Heart left ventricle (tissue), 16 donors: Measurements from ENCODE around the gene FKBP15. TPM values are rescaled to one million over a fixed set of nuclear protein-coding genes. Genes with fewer than 3 reads are reported as not detected.

Source experiments
- ATAC-seq, 4 donors: fragments of 200-7000 bp; cut with Tn5 transposase; one replicate each; pipeline ENCODE4 v1.9.1; 2020 to 2022; ENCODE audit warnings: moderate library complexity in 4 of 4, mild to moderate bottlenecking in 3 of 4, moderate number of reproducible peaks in 1 of 4
- DNase-seq, 5 donors: peaks; one replicate each; pipeline ENCODE4 v3.0.0-alpha.2; 2020
- H3K27ac ChIP-seq, 12 donors: fragments of 200-600 bp; sonication (generic) in 4 of 12; one replicate each; pipeline versions ENCODE4 v1.5.0 to v1.8.0; 2016 to 2022; ENCODE audit warnings: mild to moderate bottlenecking in 2 of 12
- H3K27me3 ChIP-seq, 9 donors: fragments of 200-600 bp; sonication (generic) in 2 of 9; one replicate each; pipeline versions ENCODE4 v1.5.1 to v1.8.0; 2016 to 2022; ENCODE audit warnings: mild to moderate bottlenecking in 3 of 9
- H3K36me3 ChIP-seq, 9 donors: fragments of 200-600 bp; sonication (generic) in 2 of 9; one replicate each; pipeline versions ENCODE4 v1.5.0 to v1.8.0; 2018 to 2022; ENCODE audit warnings: mild to moderate bottlenecking in 2 of 9
- H3K4me1 ChIP-seq, 12 donors: fragments of 200-600 bp; sonication (generic) in 4 of 12; one replicate each; pipeline versions ENCODE4 v1.5.0 to v1.8.0; 2016 to 2022; ENCODE audit warnings: mild to moderate bottlenecking in 3 of 12
- H3K4me3 ChIP-seq, 12 donors: fragments of 200-600 bp; sonication (generic) in 4 of 12; one replicate each; pipeline versions ENCODE4 v1.5.0 to v1.8.0; 2017 to 2022; ENCODE audit warnings: mild to moderate bottlenecking in 9 of 12, moderate library complexity in 4 of 12
- H3K9me3 ChIP-seq, 12 donors: fragments of 200-600 bp; sonication (generic) in 4 of 12; one replicate each; pipeline versions ENCODE4 v1.5.0 to v1.8.0; 2016 to 2022; ENCODE audit warnings: mild to moderate bottlenecking in 1 of 12
- POLR2A ChIP-seq, 2 donors: fragments of 450-650 bp; IDR thresholded peaks; one replicate each; pipeline ENCODE4 v1.6.1; 2017; ENCODE audit warnings: antibody characterized with exemption in 2 of 2, mild to moderate bottlenecking in 2 of 2, moderate library complexity in 2 of 2
- WGBS, 4 donors: extraction: QIAGEN DNeasy Blood & Tissue Kit in 2 of 4; methylation state at CpG; one replicate each; pipeline versions ENCODE4 v1.1.5 to v1.1.7; 2013 to 2018; 5-methylcytosine and 5-hydroxymethylcytosine counted together
- intact Hi-C, 10 donors: fragments of 100-400 bp; cut with DNase I; formaldehyde crosslinking; loops; one replicate each; pipeline versions ENCODE4 v1.11.1 to v1.14.2; 2022
- polyA plus RNA-seq, 2 donors: library from polyadenylated mRNA; stranded (reverse); fragments of 200-250 nt; gene quantifications; one replicate each; pipeline ENCODE4 v1.2.3, GENCODE V29; 2013
- total RNA-seq, 9 donors: library from RNA; depleted of rRNA in 2 of 9; stranded (reverse); fragments of >200 nt in 2 of 9; fragmentation: NEBNext Ultra II Directional in 3 of 9; extraction: Animal tissue kit (Norgen Biotek cat#: 25700) in 3 of 9; gene quantifications; one replicate each; pipeline versions ENCODE4 v1.1.0 to v1.2.4, GENCODE V29; 2016 to 2023
- TF ChIP-seq, protein P1 (sequence below), 12 donors: fragments of 200-600 bp; sonication (generic) in 4 of 12; IDR thresholded peaks; one replicate each; pipeline versions ENCODE4 v1.5.0 to v1.8.0; 2018 to 2022; ENCODE audit warnings: antibody characterized with exemption in 12 of 12, mild to moderate bottlenecking in 5 of 12
- donor health status: ischemic (EF 13 %, LVEDD 7.1; RV severe dilation, severe dysfunction).
- donor health status: healthy with polysubstance abuse.
- donor health status: DM: no; HTN: yes; CAD: no.
- donor health status: DM: no; HTN: no; CAD: no.
- donor health status: ischemic (EF 25% LVEDD 6.9; RV normal size, moderate dysfunction).
- donor health status: ischemic (EF 25% LVEDD 5.7; RV mildly dilated, moderate dysfunction).
- donor health status: healthy.
- donor health status: DM: yes; HTN: yes; CAD: no.
- donor health status: ischemic (EF 35%, LVEDD 5.7; RV mildly dilated, moderate dysfunction).
- donor health status: nonischemic (EF 11% LVEDD 7.7; RV severe dilation, severe dysfunction).
- donor health status: DM: yes; HTN: yes; CAD: no.
- donor health status: PGD.
- donor health status: ischemic (EF 29% LVEDD 5.4; RV normal size, mild dysfunction).
- donor health status: nonischemic (EF 23%, LVEDD 6.1; RV moderate dilation, normal function).

The FKBP15 gene
- total and polyA plus RNA-seq, 11 donors = 9.9 to 45.5 (median 18.3) TPM

DNA sequence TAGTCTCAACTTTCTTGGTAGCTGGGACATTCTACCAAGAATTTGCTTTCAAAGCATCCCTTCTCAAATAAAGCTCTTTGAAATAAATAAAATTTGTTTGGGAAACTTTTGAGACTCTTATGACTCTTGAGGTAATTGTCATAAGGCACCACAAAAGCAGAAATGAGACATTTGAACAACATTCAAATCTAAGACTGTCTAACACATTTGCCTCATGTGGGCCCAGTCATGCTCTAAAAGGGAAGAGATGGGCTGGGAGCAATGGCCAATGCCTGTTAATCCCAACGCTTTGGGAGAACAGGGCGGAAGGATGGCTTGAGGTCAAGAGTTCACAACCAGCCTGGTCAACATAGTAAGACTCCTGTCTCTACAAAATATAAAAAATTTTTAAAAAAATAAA lies 43.8 kb downstream of the FKBP15 start:
- H3K27me3 ChIP-seq = no peaks in the 10 kb centered on the region
- WGBS, 4 donors = 94 to 98% (median 96%) methylated on average over 2 of the region's 2 CpGs
- H3K9me3 ChIP-seq = no peaks in the 10 kb centered on the region
- no peak for TF ChIP-seq POLR2A (IDR thresholded peaks at IDR 0.05)
- intact Hi-C loops = no loop called here
- peaks cover 0 to 16% (median 0%) of the 10 kb centered on the region in 12 donors for H3K4me1 ChIP-seq
- ATAC-seq (no peak), DNase-seq (no peak)
- H3K4me3 ChIP-seq = no peak overlapping the region
- peaks cover 2 to 97% (median 93%) of the 10 kb centered on the region in 9 donors for H3K36me3 ChIP-seq
- H3K27ac ChIP-seq = peak overlapping the region in 1 of 12 donors; percentile 17

DNA sequence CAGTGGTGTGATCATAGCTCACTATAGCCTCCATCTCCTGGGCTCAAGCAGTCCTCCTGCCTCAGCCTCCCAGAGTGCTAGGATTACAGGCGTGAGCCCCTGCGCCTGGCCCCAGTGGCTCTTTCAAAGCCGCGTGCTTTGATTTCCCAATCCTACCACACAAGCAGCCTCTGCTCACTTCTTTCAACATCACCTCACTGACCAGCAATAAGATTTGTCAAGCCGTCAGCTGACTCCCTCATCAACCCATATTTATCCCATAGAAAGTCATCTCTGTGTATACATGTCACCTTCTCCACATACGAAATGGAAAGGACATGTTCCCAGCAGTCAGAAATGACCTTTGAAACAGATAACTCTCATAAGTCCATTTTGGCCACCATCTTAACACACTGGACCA lies 44.3 kb downstream of the FKBP15 start:
- TF ChIP-seq POLR2A (IDR thresholded peaks at IDR 0.05) = no peak
- TF ChIP-seq, protein P1, sequence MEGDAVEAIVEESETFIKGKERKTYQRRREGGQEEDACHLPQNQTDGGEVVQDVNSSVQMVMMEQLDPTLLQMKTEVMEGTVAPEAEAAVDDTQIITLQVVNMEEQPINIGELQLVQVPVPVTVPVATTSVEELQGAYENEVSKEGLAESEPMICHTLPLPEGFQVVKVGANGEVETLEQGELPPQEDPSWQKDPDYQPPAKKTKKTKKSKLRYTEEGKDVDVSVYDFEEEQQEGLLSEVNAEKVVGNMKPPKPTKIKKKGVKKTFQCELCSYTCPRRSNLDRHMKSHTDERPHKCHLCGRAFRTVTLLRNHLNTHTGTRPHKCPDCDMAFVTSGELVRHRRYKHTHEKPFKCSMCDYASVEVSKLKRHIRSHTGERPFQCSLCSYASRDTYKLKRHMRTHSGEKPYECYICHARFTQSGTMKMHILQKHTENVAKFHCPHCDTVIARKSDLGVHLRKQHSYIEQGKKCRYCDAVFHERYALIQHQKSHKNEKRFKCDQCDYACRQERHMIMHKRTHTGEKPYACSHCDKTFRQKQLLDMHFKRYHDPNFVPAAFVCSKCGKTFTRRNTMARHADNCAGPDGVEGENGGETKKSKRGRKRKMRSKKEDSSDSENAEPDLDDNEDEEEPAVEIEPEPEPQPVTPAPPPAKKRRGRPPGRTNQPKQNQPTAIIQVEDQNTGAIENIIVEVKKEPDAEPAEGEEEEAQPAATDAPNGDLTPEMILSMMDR (IDR thresholded peaks at IDR 0.05) = no peak
- H3K27ac ChIP-seq = peak overlapping the region in 1 of 12 donors; percentile 17
- WGBS, 4 donors = 96 to 99% (median 98%) methylated on average over 6 of the region's 6 CpGs
- no peaks in the 10 kb centered on the region for H3K27me3 ChIP-seq
- intact Hi-C loops = no loop called here
- H3K4me1 ChIP-seq = peaks cover 0 to 16% (median 0%) of the 10 kb centered on the region in 12 donors
- no peak overlapping the region for H3K4me3 ChIP-seq
- ATAC-seq = no peak
- peaks cover 2 to 97% (median 93%) of the 10 kb centered on the region in 9 donors for H3K36me3 ChIP-seq
- no peaks in the 10 kb centered on the region for H3K9me3 ChIP-seq
- DNase-seq = no peak

DNA sequence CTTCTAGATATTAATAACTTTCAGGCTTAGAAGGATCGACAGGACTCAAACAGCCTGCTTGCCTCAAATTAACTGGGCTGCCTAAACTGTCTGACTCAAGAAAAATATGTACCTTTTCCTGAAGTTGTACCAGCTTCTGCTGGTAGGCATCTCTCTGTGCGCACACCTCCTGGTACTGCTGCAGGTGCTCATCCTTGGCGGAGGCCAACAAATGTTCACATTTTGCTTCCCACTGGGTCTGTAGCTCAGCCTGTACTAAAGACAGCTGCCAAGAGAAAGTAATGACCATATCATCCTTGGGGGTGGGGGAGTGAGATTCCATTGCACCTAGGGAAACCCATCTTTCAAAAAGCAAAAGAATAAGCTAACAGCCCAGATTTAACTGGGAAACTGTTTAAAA lies 47.7 kb downstream of the FKBP15 start:
- no peak for DNase-seq
- Histone ChIP-seq H3K4me1 (peaks cover 0 to 8% (median 0%) of the 10 kb centered on the region in 12 donors), H3K4me3 (no peak overlapping the region), H3K36me3 (peaks cover 2 to 97% (median 97%) of the 10 kb centered on the region in 9 donors), H3K27ac (no peak overlapping the region), H3K27me3 (no peaks in the 10 kb centered on the region), H3K9me3 (no peaks in the 10 kb centered on the region)
- no peak for TF ChIP-seq POLR2A (IDR thresholded peaks at IDR 0.05)
- TF ChIP-seq, protein P1 (IDR thresholded peaks at IDR 0.05) = no peak
- intact Hi-C loops = no loop called here
- no peak for ATAC-seq
- WGBS, 4 donors = 77 to 87% (median 82%) methylated on average over 3 of the region's 3 CpGs

DNA sequence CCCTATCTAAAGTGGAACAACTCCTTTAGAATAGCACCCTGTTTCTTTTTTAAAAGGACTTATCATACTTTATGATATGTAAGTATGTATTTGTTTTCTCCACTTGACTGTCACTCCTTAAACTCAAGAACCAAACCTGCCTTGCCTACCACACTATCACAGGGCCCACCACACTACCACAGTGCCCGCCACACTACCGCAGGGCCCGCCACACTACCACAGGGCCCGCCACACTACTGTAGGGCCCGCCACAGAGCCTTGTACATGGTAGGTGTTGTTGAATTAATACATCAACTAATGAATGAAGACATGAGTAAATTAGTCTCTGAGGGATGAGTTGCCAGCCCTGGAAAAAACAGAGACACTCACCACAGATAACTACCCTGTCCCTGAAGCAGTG lies 52.3 kb downstream of the FKBP15 start:
- H3K9me3 ChIP-seq = no peaks in the 10 kb centered on the region
- peaks cover 0 to 31% (median 12%) of the 10 kb centered on the region in 12 donors for H3K4me1 ChIP-seq
- H3K36me3 ChIP-seq = peaks cover 2 to 100% (median 99%) of the 10 kb centered on the region in 9 donors
- WGBS, 4 donors = 96 to 97% (median 96%) methylated on average over 5 of the region's 5 CpGs
- no peaks in the 10 kb centered on the region for H3K27me3 ChIP-seq
- DNase-seq = no peak
- H3K27ac ChIP-seq = no peak overlapping the region
- TF ChIP-seq, protein P1 (IDR thresholded peaks at IDR 0.05) = no peak
- no peak for TF ChIP-seq POLR2A (IDR thresholded peaks at IDR 0.05)
- intact Hi-C loops = no loop called here
- no peak for ATAC-seq
- H3K4me3 ChIP-seq = no peak overlapping the region

DNA sequence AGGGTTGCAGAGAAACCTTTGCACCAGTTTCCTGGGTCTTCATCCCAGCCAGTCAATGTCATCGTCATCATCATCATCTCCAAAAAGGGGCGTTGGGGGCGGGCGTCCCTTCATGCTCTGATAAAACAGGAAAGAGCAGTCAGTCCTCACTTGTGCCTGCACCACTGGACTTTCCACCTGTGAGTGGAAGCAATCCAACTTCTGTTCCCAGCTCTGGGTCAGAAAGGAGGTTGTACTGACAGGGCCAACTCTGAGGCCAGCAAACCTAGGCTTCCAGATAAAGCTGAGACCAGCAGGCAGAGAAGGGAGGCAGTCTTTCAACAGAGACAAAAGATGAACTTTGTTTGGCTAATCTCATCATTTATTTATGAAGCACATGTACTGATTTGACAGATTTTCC lies 55.0 kb downstream of the FKBP15 start:
- intact Hi-C loops = no loop called here
- H3K27ac ChIP-seq = no peak overlapping the region
- H3K9me3 ChIP-seq = no peaks in the 10 kb centered on the region
- peaks cover 0 to 100% (median 98%) of the 10 kb centered on the region in 9 donors for H3K36me3 ChIP-seq
- no peak overlapping the region for H3K4me3 ChIP-seq
- no peak for DNase-seq
- ATAC-seq = no peak
- no peaks in the 10 kb centered on the region for H3K27me3 ChIP-seq
- TF ChIP-seq, protein P1 (IDR thresholded peaks at IDR 0.05) = no peak
- no peak for TF ChIP-seq POLR2A (IDR thresholded peaks at IDR 0.05)
- H3K4me1 ChIP-seq = peaks cover 0 to 23% (median 12%) of the 10 kb centered on the region in 12 donors
- WGBS, 4 donors = 84 to 92% (median 86%) methylated on average over 4 of the region's 4 CpGs
